HUES6 (cell line): ENCODE measurements around the gene TRHDE.
"Not testable (repeated sequence)": the region's sequence is repeated elsewhere in the genome, so short reads cannot be mapped to it uniquely, and the experiment has no call there.

ENCODE experiments used
- H3K27ac ChIP-seq: 2 replicates; pipeline ENCODE4 v1.7.0; 2013; ENCODE audit warnings: low read depth, mild to moderate bottlenecking, low read length, inconsistent platforms
- H3K27me3 ChIP-seq: 2 replicates; pipeline ENCODE4 v1.6.1; 2013; ENCODE audit warnings: low read length; ENCODE audit not compliant: control insufficient read depth, insufficient read depth
- H3K36me3 ChIP-seq: 2 replicates; pipeline ENCODE4 v1.6.1; 2013; ENCODE audit warnings: low read length; ENCODE audit not compliant: control insufficient read depth, insufficient read depth
- H3K4me1 ChIP-seq: 2 replicates; pipeline ENCODE4 v1.6.1; 2013; ENCODE audit warnings: low read length; ENCODE audit not compliant: control insufficient read depth, insufficient read depth
- H3K4me3 ChIP-seq: 2 replicates; pipeline ENCODE4 v1.5.1; 2013; ENCODE audit warnings: low read depth, low read length
- H3K9ac ChIP-seq: one replicate; pipeline ENCODE4 v1.6.1; 2013; ENCODE audit warnings: mild to moderate bottlenecking, low read length
- H3K9me3 ChIP-seq: 2 replicates; pipeline ENCODE4 v1.6.1; 2013; ENCODE audit warnings: low read depth, low read length; ENCODE audit not compliant: control insufficient read depth, insufficient read depth

TRHDE gene

DNA sequence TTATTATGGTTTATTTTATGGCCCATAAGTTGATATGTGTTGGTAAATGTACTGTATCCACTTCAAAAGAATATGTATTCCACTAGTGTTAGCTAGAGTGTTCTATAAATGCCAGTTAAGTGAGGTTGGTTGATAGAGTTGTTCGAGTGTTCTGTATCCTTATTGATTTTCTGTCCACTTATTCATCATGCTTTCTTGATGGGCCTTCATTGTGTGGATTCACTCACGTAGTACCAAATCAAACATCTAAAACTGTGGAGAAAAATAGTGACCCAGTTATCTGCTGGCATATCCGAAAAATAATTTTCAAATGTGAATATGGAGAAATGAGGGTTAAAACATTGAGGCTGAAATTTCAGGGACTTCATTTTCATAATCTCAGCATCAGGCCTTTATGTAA, 230.4 kb downstream of the TRHDE start:
- Histone ChIP-seq H3K4me3 (no peak overlapping the region), H3K27me3 (no peaks in the 10 kb centered on the region), H3K4me1 (peaks cover under 1% of the 10 kb centered on the region; the same call in 1 of the 2 replicates), H3K27ac (no peak overlapping the region), H3K9ac (no peak overlapping the region), H3K9me3 (no peaks in the 10 kb centered on the region), H3K36me3 (no peaks in the 10 kb centered on the region)

GRCh38 chr12:72505227-72505626, 233.1 kb downstream of the TRHDE start:
- Histone ChIP-seq H3K27ac (no peak overlapping the region), H3K4me1 (peaks cover 7% of the 10 kb centered on the region), H3K9ac (no peak overlapping the region), H3K9me3 (no peaks in the 10 kb centered on the region), H3K27me3 (no peaks in the 10 kb centered on the region), H3K4me3 (no peak overlapping the region), H3K36me3 (no peaks in the 10 kb centered on the region)

- Histone ChIP-seq H3K27me3 (no peaks in the 10 kb centered on the region), H3K9me3 (no peaks in the 10 kb centered on the region), H3K9ac (no peak overlapping the region), H3K36me3 (no peaks in the 10 kb centered on the region), H3K4me1 (peaks cover 7% of the 10 kb centered on the region), H3K4me3 (no peak overlapping the region), H3K27ac (no peak overlapping the region)
These were observed 237.7 kb downstream of the TRHDE start for GRCh38 chr12:72509891-72510290.

GRCh38 chr12:72510772-72511171, 238.6 kb downstream of the TRHDE start:
- Histone ChIP-seq H3K27ac (no peak overlapping the region), H3K27me3 (no peaks in the 10 kb centered on the region), H3K9me3 (no peaks in the 10 kb centered on the region), H3K4me3 (no peak overlapping the region), H3K36me3 (no peaks in the 10 kb centered on the region), H3K9ac (no peak overlapping the region), H3K4me1 (peaks cover 7% of the 10 kb centered on the region)

DNA sequence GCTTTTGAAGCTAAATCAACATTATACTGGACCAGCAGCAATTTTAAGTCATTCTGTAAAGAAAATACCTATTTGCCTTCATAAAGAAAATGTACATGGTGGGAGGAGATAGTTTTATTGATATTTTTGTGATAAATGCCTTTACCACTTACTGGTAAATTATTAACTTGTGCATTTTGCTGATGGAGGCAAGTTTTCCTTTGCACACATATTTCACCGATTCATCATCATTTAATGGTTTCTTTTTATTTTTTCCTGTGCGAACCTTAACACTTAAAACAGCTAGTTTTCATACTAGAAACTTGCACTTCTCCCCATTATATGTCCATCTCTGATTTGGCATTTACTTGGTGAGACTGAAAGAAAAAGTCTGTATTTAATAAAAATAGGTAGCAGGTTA, 239.3 kb downstream of the TRHDE start:
- H3K9ac ChIP-seq: no peak overlapping the region
- peaks cover 7% of the 10 kb centered on the region for H3K4me1 ChIP-seq
- no peaks in the 10 kb centered on the region for H3K9me3 ChIP-seq
- H3K27me3 ChIP-seq: no peaks in the 10 kb centered on the region
- no peak overlapping the region for H3K4me3 ChIP-seq
- H3K36me3 ChIP-seq: no peaks in the 10 kb centered on the region
- H3K27ac ChIP-seq: no peak overlapping the region

GRCh38 chr12:72511906-72512305, 239.7 kb downstream of the TRHDE start:
- Histone ChIP-seq H3K4me3 (no peak overlapping the region), H3K4me1 (peaks cover 7% of the 10 kb centered on the region), H3K9me3 (no peaks in the 10 kb centered on the region), H3K9ac (no peak overlapping the region), H3K36me3 (no peaks in the 10 kb centered on the region), H3K27ac (no peak overlapping the region), H3K27me3 (no peaks in the 10 kb centered on the region)

DNA sequence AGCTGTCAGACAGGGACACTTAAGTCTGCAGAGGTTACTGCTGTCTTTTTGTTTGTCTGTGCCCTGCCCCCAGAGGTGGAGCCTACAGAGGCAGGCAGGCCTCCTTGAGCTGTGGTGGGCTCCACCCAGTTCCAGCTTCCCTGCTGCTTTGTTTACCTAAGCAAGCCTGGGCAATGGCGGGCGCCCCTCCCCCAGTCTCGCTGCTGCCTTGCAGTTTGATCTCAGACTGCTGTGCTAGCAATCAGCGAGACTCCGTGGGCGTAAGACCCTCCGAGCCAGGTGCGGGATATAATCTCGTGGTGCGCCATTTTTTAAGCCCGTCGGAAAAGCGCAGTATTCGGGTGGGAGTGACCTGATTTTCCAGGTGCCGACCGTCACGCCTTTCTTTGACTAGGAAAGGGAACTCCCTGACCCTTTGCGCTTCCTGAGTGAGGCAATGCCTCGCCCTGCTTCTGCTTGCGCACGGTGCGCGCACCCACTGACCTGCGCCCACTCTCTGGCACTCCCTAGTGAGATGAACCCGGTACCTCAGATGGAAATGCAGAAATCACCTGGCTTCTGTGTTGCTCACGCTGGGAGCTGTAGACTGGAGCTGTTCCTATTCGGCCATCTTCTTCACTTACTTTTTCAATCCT, 248.0 kb downstream of the TRHDE start:
- not testable (repeated sequence) for H3K27me3 ChIP-seq, H3K27ac ChIP-seq, H3K9ac ChIP-seq, H3K9me3 ChIP-seq, H3K36me3 ChIP-seq, H3K4me1 ChIP-seq
- H3K4me3 ChIP-seq: 0 out of 2 replicates have a peak overlapping the region, but pooled peaks have one; percentile 18

- no peaks in the 10 kb centered on the region for H3K27me3 ChIP-seq
- no peaks in the 10 kb centered on the region for H3K36me3 ChIP-seq
- no peak overlapping the region for H3K9ac ChIP-seq
- no peaks in the 10 kb centered on the region for H3K4me1 ChIP-seq
- no peaks in the 10 kb centered on the region for H3K9me3 ChIP-seq
- no peak overlapping the region for H3K4me3 ChIP-seq
- no peak overlapping the region for H3K27ac ChIP-seq
These were observed 249.2 kb downstream of the TRHDE start for GRCh38 chr12:72521326-72521725.

DNA sequence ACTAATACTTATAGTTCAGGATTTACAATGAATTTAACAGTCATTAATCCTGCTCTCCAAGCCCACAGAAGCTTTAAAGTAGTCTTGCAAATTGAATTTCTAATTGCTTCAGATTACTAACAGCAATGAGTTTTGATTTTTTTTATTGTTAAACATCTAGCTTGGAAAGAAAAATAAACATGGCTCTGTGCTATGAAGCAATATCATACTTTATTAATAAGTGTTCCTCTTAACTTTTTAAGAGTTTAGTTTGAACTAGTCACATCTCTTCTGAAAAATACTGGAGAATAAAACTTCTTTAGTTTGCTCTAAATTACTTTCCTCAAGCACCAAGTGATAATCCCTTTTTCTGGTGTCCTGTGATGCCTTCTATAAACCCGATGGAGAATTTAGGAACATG, 250.2 kb downstream of the TRHDE start:
- Histone ChIP-seq H3K9me3 (no peaks in the 10 kb centered on the region), H3K9ac (no peak overlapping the region), H3K27ac (no peak overlapping the region), H3K27me3 (no peaks in the 10 kb centered on the region), H3K4me3 (no peak overlapping the region), H3K4me1 (no peaks in the 10 kb centered on the region), H3K36me3 (no peaks in the 10 kb centered on the region)

DNA sequence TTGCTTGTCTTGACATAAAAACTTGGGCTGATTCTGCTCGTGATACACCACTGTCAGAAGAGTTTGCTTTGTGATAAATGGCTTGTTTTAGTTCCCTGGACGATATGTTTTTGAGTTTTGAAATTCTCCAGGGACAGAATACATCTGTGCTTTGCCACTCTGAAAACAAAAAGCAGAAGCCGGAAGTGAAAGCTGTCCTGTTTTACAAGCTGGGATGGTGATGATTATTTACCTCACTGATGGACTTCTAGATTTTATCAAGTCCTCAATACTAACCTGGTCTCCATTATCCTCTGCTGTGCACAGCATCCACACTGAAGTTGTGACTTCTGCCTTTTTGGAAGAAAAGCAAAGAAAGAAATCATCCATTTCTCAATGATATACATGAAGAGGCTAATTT, 251.6 kb downstream of the TRHDE start:
- Histone ChIP-seq H3K9ac (no peak overlapping the region), H3K4me1 (no peaks in the 10 kb centered on the region), H3K27me3 (no peaks in the 10 kb centered on the region), H3K36me3 (no peaks in the 10 kb centered on the region), H3K9me3 (no peaks in the 10 kb centered on the region), H3K27ac (no peak overlapping the region), H3K4me3 (no peak overlapping the region)

GRCh38 chr12:72535212-72535990, 263.2 kb downstream of the TRHDE start:
- peaks cover 6% of the 10 kb centered on the region; the same call in 1 of the 2 replicates for H3K4me1 ChIP-seq
- H3K27ac ChIP-seq: no peak overlapping the region
- H3K36me3 ChIP-seq: no peaks in the 10 kb centered on the region
- H3K4me3 ChIP-seq: no peak overlapping the region
- no peak overlapping the region for H3K9ac ChIP-seq
- H3K27me3 ChIP-seq: no peaks in the 10 kb centered on the region
- no peaks in the 10 kb centered on the region for H3K9me3 ChIP-seq
